Activated CD4-positive, alpha-beta T cell treated with anti-CD3 and anti-CD28 coated beads for 36 hours (primary cell): ENCODE results near the gene MRPL23. TPM values are rescaled to one million over a fixed set of nuclear protein-coding genes. Genes with fewer than 3 reads are reported as not detected.

ENCODE experiments used
- ATAC-seq: fragments of 200-7000 bp; cut with Tn5 transposase; one replicate; pipeline ENCODE4 v1.10.0; 2021; ENCODE audit warnings: mild to moderate bottlenecking, moderate library complexity
- CTCF ChIA-PET: fragments of 350-600 bp; sonication (Branson Sonifier 250); formaldehyde crosslinking; loops from one replicate; lab custom pipeline; 2021; ENCODE audit warnings: antibody characterized with exemption; lab: Charles Lee
- POLR2A ChIA-PET: fragments of 350-600 bp; sonication (Branson Sonifier 250); formaldehyde crosslinking; loops from one replicate; lab custom pipeline; 2021; ENCODE audit warnings: antibody characterized with exemption, inconsistent platforms; lab: Charles Lee
- DNase-seq: peaks from one replicate; pipeline ENCODE4 v3.0.0-alpha.2; 2020
- H3K27ac Mint-ChIP-seq: one replicate; pipeline ENCODE4 v1.8.0; 2021; ENCODE audit warnings: mixed read lengths
- H3K27me3 Mint-ChIP-seq: one replicate; pipeline ENCODE4 v1.8.0; 2021; ENCODE audit warnings: mixed read lengths
- H3K36me3 Mint-ChIP-seq: one replicate; pipeline ENCODE4 v1.8.0; 2021; ENCODE audit warnings: low read depth, mixed read lengths
- H3K4me1 Mint-ChIP-seq: one replicate; pipeline ENCODE4 v1.8.0; 2021; ENCODE audit warnings: mixed read lengths
- H3K4me3 Mint-ChIP-seq: one replicate; pipeline ENCODE4 v1.8.0; 2021; ENCODE audit warnings: mild to moderate bottlenecking, moderate library complexity, mixed read lengths
- H3K9me3 Mint-ChIP-seq: one replicate; pipeline ENCODE4 v1.8.0; 2021; ENCODE audit warnings: low read depth, mixed read lengths
- intact Hi-C, 2 experiments: fragments of 100-400 bp; cut with DNase I in 1 of 2; cut with micrococcal nuclease in 1 of 2; formaldehyde crosslinking; loops; one replicate each; pipeline versions ENCODE4 v1.14.2 to v1.15.1; 2022 to 2024; cut with DNase I, micrococcal nuclease
- total RNA-seq, 2 experiments: library from RNA; stranded (reverse); gene quantifications; one replicate each; pipeline ENCODE4 v1.2.3, GENCODE V29; 2021

MRPL23 gene
- total RNA-seq, 2 experiments from 2014 or later = 106 to 137 TPM

- POLR2A ChIA-PET = no interaction called here
- Mint-ChIP-seq H3K27me3 (no peaks in the 10 kb centered on the region), H3K36me3 (no peaks in the 10 kb centered on the region), H3K27ac (no peak overlapping the region), H3K9me3 (no peaks in the 10 kb centered on the region), H3K4me3 (no peak overlapping the region), H3K4me1 (no peaks in the 10 kb centered on the region)
- CTCF ChIA-PET = no interaction called here
- DNase-seq (no peak), ATAC-seq (no peak)
- intact Hi-C loops = no loop called here
Measured at GRCh38 chr11:1966531-1966930, 19.4 kb downstream of the MRPL23 start.

GRCh38 chr11:1967641-1968225 is 20.6 kb downstream of the MRPL23 start:
- no peak for DNase-seq
- no peak overlapping the region for H3K4me3 Mint-ChIP-seq
- H3K27me3 Mint-ChIP-seq = no peaks in the 10 kb centered on the region
- H3K36me3 Mint-ChIP-seq = no peaks in the 10 kb centered on the region
- intact Hi-C loops = no loop called here
- ATAC-seq = no peak
- ChIA-PET POLR2A (interaction anchor here (0.6 kb wide), 1 partner anchor 117 kb away, joined by 4 read pairs; no protein-coding TSS in a partner anchor), CTCF (interaction anchor here (0.6 kb wide), 1 partner anchor 229 kb away, joined by 3 read pairs; no protein-coding TSS in a partner anchor)
- H3K27ac Mint-ChIP-seq = no peak overlapping the region
- no peaks in the 10 kb centered on the region for H3K4me1 Mint-ChIP-seq
- H3K9me3 Mint-ChIP-seq = no peaks in the 10 kb centered on the region

GRCh38 chr11:1968454-1969002 is 21.4 kb downstream of the MRPL23 start:
- H3K4me1 Mint-ChIP-seq = no peaks in the 10 kb centered on the region
- no peak for DNase-seq
- CTCF ChIA-PET = no interaction called here
- ATAC-seq = no peak
- no peak overlapping the region for H3K27ac Mint-ChIP-seq
- no peaks in the 10 kb centered on the region for H3K36me3 Mint-ChIP-seq
- H3K9me3 Mint-ChIP-seq = no peaks in the 10 kb centered on the region
- POLR2A ChIA-PET = interaction anchor here (0.6 kb wide), 1 partner anchor 118 kb away, joined by 4 read pairs; no protein-coding TSS in a partner anchor
- H3K4me3 Mint-ChIP-seq = no peak overlapping the region
- no peaks in the 10 kb centered on the region for H3K27me3 Mint-ChIP-seq
- intact Hi-C loops = no loop called here

GRCh38 chr11:1969035-1969434 is 21.9 kb downstream of the MRPL23 start:
- H3K9me3 Mint-ChIP-seq = no peaks in the 10 kb centered on the region
- H3K27ac Mint-ChIP-seq = no peak overlapping the region
- intact Hi-C loops = no loop called here
- no peak overlapping the region for H3K4me3 Mint-ChIP-seq
- no peaks in the 10 kb centered on the region for H3K4me1 Mint-ChIP-seq
- ATAC-seq = no peak
- CTCF ChIA-PET = no interaction called here
- POLR2A ChIA-PET = no interaction called here
- no peaks in the 10 kb centered on the region for H3K27me3 Mint-ChIP-seq
- H3K36me3 Mint-ChIP-seq = no peaks in the 10 kb centered on the region
- DNase-seq = no peak

GRCh38 chr11:1969776-1970175 is 22.6 kb downstream of the MRPL23 start:
- Mint-ChIP-seq H3K9me3 (no peaks in the 10 kb centered on the region), H3K27ac (no peak overlapping the region), H3K4me3 (no peak overlapping the region), H3K4me1 (no peaks in the 10 kb centered on the region), H3K36me3 (no peaks in the 10 kb centered on the region), H3K27me3 (no peaks in the 10 kb centered on the region)
- ATAC-seq (no peak), DNase-seq (no peak)
- ChIA-PET POLR2A (no interaction called here), CTCF (no interaction called here)
- intact Hi-C loops = no loop called here

GRCh38 chr11:1970956-1971355 is 23.8 kb downstream of the MRPL23 start:
- H3K4me1 Mint-ChIP-seq = no peaks in the 10 kb centered on the region
- ChIA-PET CTCF (interaction anchor here (0.7 kb wide), 1 partner anchor 32 kb away, joined by 3 read pairs; no protein-coding TSS in a partner anchor), POLR2A (no interaction called here)
- ATAC-seq (no peak), DNase-seq (no peak)
- no peaks in the 10 kb centered on the region for H3K9me3 Mint-ChIP-seq
- H3K27ac Mint-ChIP-seq = no peak overlapping the region
- no peaks in the 10 kb centered on the region for H3K36me3 Mint-ChIP-seq
- no peaks in the 10 kb centered on the region for H3K27me3 Mint-ChIP-seq
- intact Hi-C loops = no loop called here
- H3K4me3 Mint-ChIP-seq = no peak overlapping the region

- ChIA-PET POLR2A (no interaction called here), CTCF (no interaction called here)
- ATAC-seq = no peak
- H3K4me1 Mint-ChIP-seq = no peaks in the 10 kb centered on the region
- intact Hi-C loops = no loop called here
- no peaks in the 10 kb centered on the region for H3K9me3 Mint-ChIP-seq
- DNase-seq = no peak
- H3K27ac Mint-ChIP-seq = no peak overlapping the region
- no peaks in the 10 kb centered on the region for H3K27me3 Mint-ChIP-seq
- H3K4me3 Mint-ChIP-seq = no peak overlapping the region
- H3K36me3 Mint-ChIP-seq = no peaks in the 10 kb centered on the region
Measured at GRCh38 chr11:1975185-1975584, 28.1 kb downstream of the MRPL23 start.

- POLR2A ChIA-PET = no interaction called here
- CTCF ChIA-PET = no interaction called here
- DNase-seq = no peak
Measured at GRCh38 chr11:1978720-1979473, 31.8 kb downstream of the MRPL23 start.

GRCh38 chr11:1979607-1980006 is 32.5 kb downstream of the MRPL23 start:
- no peak overlapping the region for H3K27ac Mint-ChIP-seq
- CTCF ChIA-PET = interaction anchor here (0.6 kb wide), 1 partner anchor 324 kb away, joined by 3 read pairs; no protein-coding TSS in a partner anchor
- H3K9me3 Mint-ChIP-seq = no peaks in the 10 kb centered on the region
- H3K36me3 Mint-ChIP-seq = no peaks in the 10 kb centered on the region
- DNase-seq (no peak), ATAC-seq (no peak)
- H3K4me1 Mint-ChIP-seq = no peaks in the 10 kb centered on the region
- no peak overlapping the region for H3K4me3 Mint-ChIP-seq
- POLR2A ChIA-PET = no interaction called here
- intact Hi-C loops = no loop called here
- H3K27me3 Mint-ChIP-seq = no peaks in the 10 kb centered on the region

More at GRCh38 chr11:1978720-1979473, 31.8 kb downstream of the MRPL23 start:
- no peaks in the 10 kb centered on the region for H3K4me1 Mint-ChIP-seq
- no peaks in the 10 kb centered on the region for H3K27me3 Mint-ChIP-seq
- ATAC-seq = no peak
- no peak overlapping the region for H3K27ac Mint-ChIP-seq
- no peak overlapping the region for H3K4me3 Mint-ChIP-seq
- intact Hi-C loops = no loop called here
- H3K36me3 Mint-ChIP-seq = no peaks in the 10 kb centered on the region
- no peaks in the 10 kb centered on the region for H3K9me3 Mint-ChIP-seq

GRCh38 chr11:1982873-1983600 is 35.9 kb downstream of the MRPL23 start:
- DNase-seq (no peak), ATAC-seq (no peak)
- Mint-ChIP-seq H3K4me1 (no peaks in the 10 kb centered on the region), H3K9me3 (no peaks in the 10 kb centered on the region), H3K27me3 (no peaks in the 10 kb centered on the region), H3K36me3 (no peaks in the 10 kb centered on the region), H3K27ac (no peak overlapping the region), H3K4me3 (no peak overlapping the region)
- CTCF ChIA-PET = no interaction called here
- POLR2A ChIA-PET = no interaction called here
- intact Hi-C loops = no loop called here

GRCh38 chr11:1983601-1983961 is 36.4 kb downstream of the MRPL23 start:
- Mint-ChIP-seq H3K4me1 (no peaks in the 10 kb centered on the region), H3K4me3 (no peak overlapping the region), H3K36me3 (no peaks in the 10 kb centered on the region), H3K27ac (no peak overlapping the region), H3K27me3 (no peaks in the 10 kb centered on the region), H3K9me3 (no peaks in the 10 kb centered on the region)
- POLR2A ChIA-PET = no interaction called here
- DNase-seq (no peak), ATAC-seq (no peak)
- CTCF ChIA-PET = no interaction called here
- intact Hi-C loops = no loop called here
